OCI-LY1 (cell line): ENCODE measurements around the gene FGR.

Experiments used
- H2AFZ ChIP-seq: fragments of 200-600 bp; sonication (generic), shearing (Covaris generic); 2 replicates; pipeline ENCODE4 v1.6.0; 2014; ENCODE audit warnings: antibody characterized with exemption, mild to moderate bottlenecking, low read length
- H3F3A ChIP-seq: fragments of 200-600 bp; sonication (generic), shearing (Covaris generic); 2 replicates; pipeline ENCODE4 v1.6.0; 2014; ENCODE audit warnings: mild to moderate bottlenecking, antibody characterized with exemption, low read length, moderate library complexity; ENCODE audit not compliant: insufficient read depth
- H3K27ac ChIP-seq: fragments of 200-600 bp; sonication (generic); 2 replicates; pipeline ENCODE4 v1.5.1; 2014; ENCODE audit warnings: low read length, mixed run types, mild to moderate bottlenecking, low read depth; ENCODE audit not compliant: poor library complexity, severe bottlenecking
- H3K27me3 ChIP-seq: fragments of 200-600 bp; sonication (generic); 2 replicates; pipeline ENCODE4 v1.6.0; 2014; ENCODE audit warnings: antibody characterized with exemption, mild to moderate bottlenecking, low read length, moderate library complexity; ENCODE audit not compliant: insufficient read depth
- H3K36me3 ChIP-seq: fragments of 200-600 bp; sonication (generic); 2 replicates; pipeline ENCODE4 v1.6.1; 2014; ENCODE audit warnings: mild to moderate bottlenecking, antibody characterized with exemption, low read length, moderate library complexity, mixed read lengths; ENCODE audit not compliant: insufficient read depth
- H3K4me1 ChIP-seq: fragments of 200-600 bp; sonication (generic); 2 replicates; pipeline ENCODE4 v1.5.1; 2014; ENCODE audit warnings: mild to moderate bottlenecking, low read length, moderate library complexity; ENCODE audit not compliant: insufficient read depth, severe bottlenecking
- H3K4me2 ChIP-seq: fragments of 200-600 bp; sonication (generic), shearing (Covaris generic); 2 replicates; pipeline ENCODE4 v1.6.1; 2014; ENCODE audit warnings: low read length
- H3K4me3 ChIP-seq: fragments of 200-600 bp; sonication (generic); 2 replicates; pipeline ENCODE4 v1.5.1; 2014; ENCODE audit warnings: low read length, low read depth, mild to moderate bottlenecking, mixed read lengths; ENCODE audit not compliant: poor library complexity, severe bottlenecking
- H3K79me2 ChIP-seq: fragments of 200-600 bp; shearing (Covaris generic); 2 replicates; pipeline ENCODE4 v1.6.1; 2016; ENCODE audit warnings: mixed run types, low read length, mixed read lengths; ENCODE audit not compliant: insufficient read depth
- H3K9ac ChIP-seq: fragments of 200-600 bp; sonication (generic), shearing (Covaris generic); 2 replicates; pipeline ENCODE4 v1.6.1; 2014; ENCODE audit warnings: mild to moderate bottlenecking, low read length, mixed read lengths
- H3K9me2 ChIP-seq: fragments of 200-600 bp; sonication (generic), shearing (Covaris generic); 2 replicates; pipeline ENCODE4 v1.6.1; 2014; ENCODE audit warnings: low read depth, mild to moderate bottlenecking, low read length, mixed read lengths
- H3K9me3 ChIP-seq: fragments of 200-600 bp; shearing (Covaris generic); 2 replicates; pipeline ENCODE4 v1.6.1; 2014; ENCODE audit warnings: low read length, mixed read lengths
- H4K20me1 ChIP-seq: fragments of 200-600 bp; sonication (generic), shearing (Covaris generic); 2 replicates; pipeline ENCODE4 v1.6.0; 2016; ENCODE audit warnings: mild to moderate bottlenecking, low read length; ENCODE audit not compliant: insufficient read depth
- EZH2 ChIP-seq: fragments of 200-600 bp; sonication (generic), shearing (Covaris generic); IDR thresholded peaks from 2 replicates; pipeline ENCODE4 v1.8.0; 2017; ENCODE audit warnings: borderline replicate concordance, mixed run types, mild to moderate bottlenecking, antibody characterized with exemption, low read length, moderate library complexity, mixed read lengths
- TF ChIP-seq, protein P1 (sequence below): fragments of 200-600 bp; sonication (generic), shearing (Covaris generic); IDR thresholded peaks from 2 replicates; pipeline ENCODE4 v1.5.1; 2017; ENCODE audit warnings: mild to moderate bottlenecking, antibody characterized with exemption, low read length, moderate library complexity, mixed read lengths

Gene FGR

DNA sequence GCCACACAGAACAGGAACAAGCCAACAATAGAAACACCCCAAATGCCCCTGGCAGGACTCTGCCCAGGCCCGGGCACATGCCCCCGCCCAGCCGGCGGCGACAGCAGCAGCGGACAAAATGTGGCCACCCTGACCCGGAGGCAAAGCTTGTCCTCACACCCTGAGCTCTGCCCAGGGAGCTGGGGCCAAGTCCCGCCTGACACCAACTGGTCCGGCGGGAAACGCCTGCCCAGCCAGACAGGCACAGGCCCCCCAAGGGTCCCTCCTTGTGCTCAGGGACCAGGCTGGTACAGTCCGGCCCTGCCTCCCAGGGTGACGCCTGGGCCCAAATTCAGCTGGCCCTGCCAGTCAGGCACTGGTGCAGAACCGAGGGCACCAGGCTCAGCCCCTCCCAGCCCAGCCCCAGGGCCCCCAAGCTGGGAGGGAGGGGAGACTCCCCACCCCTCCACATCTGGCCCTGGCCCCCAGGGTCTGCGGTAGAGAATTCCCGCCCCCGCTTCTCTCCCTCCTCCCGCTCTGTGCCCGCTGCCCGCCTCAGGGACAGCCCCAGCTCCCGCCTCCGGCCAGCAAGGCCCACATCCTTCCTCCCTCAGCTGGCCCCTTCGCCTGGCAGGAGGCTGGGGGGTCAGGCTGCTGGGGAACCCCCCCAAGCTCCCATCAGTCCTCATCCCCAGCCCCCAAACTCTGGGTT lies 33.1 kb downstream of the FGR start:
- Histone ChIP-seq H3K9me3 (no peaks in the 10 kb centered on the region), H3F3A (no peaks in the 10 kb centered on the region), H3K9me2 (no peaks in the 10 kb centered on the region), H2AFZ (no peak overlapping the region), H3K4me1 (peaks cover 33% of the 10 kb centered on the region), H3K36me3 (no peaks in the 10 kb centered on the region), H3K4me2 (peak overlapping the region; percentile 72), H3K27me3 (no peaks in the 10 kb centered on the region), H4K20me1 (no peaks in the 10 kb centered on the region), H3K9ac (peak overlapping the region; percentile 42; the same call in 1 of the 2 replicates), H3K4me3 (peak overlapping the region; percentile 72), H3K27ac (no peak overlapping the region), H3K79me2 (no peaks in the 10 kb centered on the region)
- TF ChIP-seq EZH2: no peak
- TF ChIP-seq, protein P1, sequence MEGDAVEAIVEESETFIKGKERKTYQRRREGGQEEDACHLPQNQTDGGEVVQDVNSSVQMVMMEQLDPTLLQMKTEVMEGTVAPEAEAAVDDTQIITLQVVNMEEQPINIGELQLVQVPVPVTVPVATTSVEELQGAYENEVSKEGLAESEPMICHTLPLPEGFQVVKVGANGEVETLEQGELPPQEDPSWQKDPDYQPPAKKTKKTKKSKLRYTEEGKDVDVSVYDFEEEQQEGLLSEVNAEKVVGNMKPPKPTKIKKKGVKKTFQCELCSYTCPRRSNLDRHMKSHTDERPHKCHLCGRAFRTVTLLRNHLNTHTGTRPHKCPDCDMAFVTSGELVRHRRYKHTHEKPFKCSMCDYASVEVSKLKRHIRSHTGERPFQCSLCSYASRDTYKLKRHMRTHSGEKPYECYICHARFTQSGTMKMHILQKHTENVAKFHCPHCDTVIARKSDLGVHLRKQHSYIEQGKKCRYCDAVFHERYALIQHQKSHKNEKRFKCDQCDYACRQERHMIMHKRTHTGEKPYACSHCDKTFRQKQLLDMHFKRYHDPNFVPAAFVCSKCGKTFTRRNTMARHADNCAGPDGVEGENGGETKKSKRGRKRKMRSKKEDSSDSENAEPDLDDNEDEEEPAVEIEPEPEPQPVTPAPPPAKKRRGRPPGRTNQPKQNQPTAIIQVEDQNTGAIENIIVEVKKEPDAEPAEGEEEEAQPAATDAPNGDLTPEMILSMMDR: no peak

DNA sequence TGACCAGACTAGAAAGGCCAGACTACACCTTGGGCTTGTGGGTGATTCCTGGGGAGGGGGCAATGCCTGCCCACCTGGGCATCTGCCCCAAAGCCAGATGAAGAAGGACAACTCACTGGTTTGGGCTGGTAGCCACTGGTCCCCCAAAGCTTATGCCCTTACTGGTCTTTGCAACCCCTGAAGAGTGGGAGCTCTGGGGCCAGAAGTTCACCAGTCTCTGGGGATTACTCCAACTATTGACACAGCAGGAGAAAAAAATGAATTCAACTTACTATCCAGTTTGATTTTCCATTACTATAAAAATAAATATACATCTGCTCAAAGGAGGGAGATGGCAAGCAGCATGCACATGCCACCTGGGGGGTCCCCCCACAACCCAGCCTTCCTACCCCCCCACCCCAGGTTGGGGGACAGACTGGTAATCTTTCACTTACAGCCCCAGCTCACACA lies 33.6 kb downstream of the FGR start:
- Histone ChIP-seq H3K4me2 (peak overlapping the region; percentile 72; the same call in 1 of the 2 replicates), H3F3A (no peaks in the 10 kb centered on the region), H3K79me2 (no peaks in the 10 kb centered on the region), H3K27me3 (no peaks in the 10 kb centered on the region), H3K4me3 (peak overlapping the region; percentile 72), H2AFZ (no peak overlapping the region), H3K4me1 (peaks cover 33% of the 10 kb centered on the region), H3K36me3 (no peaks in the 10 kb centered on the region), H4K20me1 (no peaks in the 10 kb centered on the region), H3K9me3 (no peaks in the 10 kb centered on the region), H3K9me2 (no peaks in the 10 kb centered on the region), H3K27ac (no peak overlapping the region), H3K9ac (no peak overlapping the region)
- TF ChIP-seq, protein P1: no peak
- no peak for TF ChIP-seq EZH2

DNA sequence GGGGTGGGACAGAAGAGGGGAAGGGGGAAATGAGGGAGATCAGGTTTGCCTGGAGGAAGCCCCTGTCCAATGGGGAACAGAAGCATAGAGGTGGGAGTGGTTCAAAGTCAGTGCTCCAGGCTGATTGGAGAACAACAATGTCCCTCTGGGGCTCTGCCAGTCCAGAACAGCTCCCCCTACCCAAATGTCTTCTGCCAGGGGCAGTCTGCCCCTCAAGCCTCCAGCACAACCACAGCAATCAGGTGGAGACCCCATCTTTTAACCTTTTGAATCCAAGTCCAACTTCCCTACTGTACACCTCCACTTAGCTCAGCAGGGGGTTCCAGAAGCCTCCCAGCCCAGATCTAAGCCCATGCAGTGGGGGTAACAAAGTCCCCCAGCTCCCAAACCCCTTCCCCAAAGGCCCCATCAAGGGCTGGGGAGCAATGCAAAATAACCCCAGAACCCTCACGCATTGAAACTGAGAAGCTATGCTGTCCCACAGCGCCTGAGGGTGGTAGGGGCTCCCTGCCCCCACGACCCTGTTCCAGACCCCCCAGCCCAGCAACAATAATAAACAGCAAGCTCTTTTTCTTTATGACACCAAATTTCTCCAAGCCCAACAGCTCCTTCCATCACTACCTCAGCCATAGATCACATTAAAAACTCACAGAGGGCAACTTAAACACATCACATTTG lies 34.3 kb downstream of the FGR start:
- H3K4me2 ChIP-seq: no peak overlapping the region
- H3K9me2 ChIP-seq: no peaks in the 10 kb centered on the region
- no peak overlapping the region for H3K27ac ChIP-seq
- no peak overlapping the region for H3K9ac ChIP-seq
- no peaks in the 10 kb centered on the region for H3F3A ChIP-seq
- no peak overlapping the region for H2AFZ ChIP-seq
- peaks cover 29% of the 10 kb centered on the region for H3K4me1 ChIP-seq
- H3K4me3 ChIP-seq: no peak overlapping the region
- H4K20me1 ChIP-seq: no peaks in the 10 kb centered on the region
- no peaks in the 10 kb centered on the region for H3K36me3 ChIP-seq
- no peaks in the 10 kb centered on the region for H3K27me3 ChIP-seq
- no peaks in the 10 kb centered on the region for H3K9me3 ChIP-seq
- TF ChIP-seq, protein P1: no peak
- no peaks in the 10 kb centered on the region for H3K79me2 ChIP-seq
